Suprapubic skin (tissue), 4 donors: Measurements from ENCODE around the gene CDKN2B.

Source experiments
- CTCF ChIP-seq, 2 donors: fragments of 200-600 bp in 1 of 2; fragments of 450-650 bp in 1 of 2; sonication (generic) in 1 of 2; IDR thresholded peaks; one replicate each; pipeline ENCODE4 v1.5.1; 2016 to 2019; ENCODE audit warnings: antibody characterized with exemption in 2 of 2, mild to moderate bottlenecking in 1 of 2, moderate library complexity in 1 of 2
- POLR2A ChIP-seq, 2 donors: fragments of 450-650 bp; IDR thresholded peaks; one replicate each; pipeline ENCODE4 v1.6.1; 2017; ENCODE audit warnings: antibody characterized with exemption in 2 of 2, mild to moderate bottlenecking in 2 of 2, moderate library complexity in 2 of 2
- POLR2AphosphoS5 ChIP-seq, 3 donors: sonication (generic); formaldehyde crosslinking; IDR thresholded peaks; one replicate each; pipeline ENCODE4 v1.6.1; 2017; ENCODE audit warnings: antibody characterized with exemption in 3 of 3

GRCh38 chr9:22055090-22055489 lies 46.0 kb upstream of the CDKN2B start:
- TF ChIP-seq POLR2A (IDR thresholded peaks at IDR 0.05): no peak
- no peak for TF ChIP-seq CTCF (IDR thresholded peaks at IDR 0.05)
- no peak for TF ChIP-seq POLR2AphosphoS5 (IDR thresholded peaks at IDR 0.05)
